Transverse colon (tissue), 4 donors: ENCODE results near the gene ABCG8. TPM values are rescaled to one million over a fixed set of nuclear protein-coding genes. Genes with fewer than 3 reads are reported as not detected.
A peak's percentile ranks its signal among the peaks of the same experiment; 100 is the strongest.

Source experiments
- DNase-seq: peaks from one replicate; pipeline ENCODE4 v3.0.0-alpha.2; 2019
- H3K27ac ChIP-seq, 4 donors: fragments of 200-600 bp; sonication (generic); 2 replicates each; pipeline ENCODE4 v1.5.1; 2016 to 2018; ENCODE audit warnings: inconsistent platforms in 4 of 4
- H3K27me3 ChIP-seq: fragments of 200-600 bp; sonication (generic); 2 replicates; pipeline ENCODE4 v1.5.1; 2017; ENCODE audit warnings: inconsistent platforms
- H3K36me3 ChIP-seq, 4 donors: fragments of 200-600 bp; sonication (generic); 2 replicates each; pipeline ENCODE4 v1.5.1; 2017 to 2019; ENCODE audit warnings: inconsistent platforms in 4 of 4
- H3K4me1 ChIP-seq, 4 donors: fragments of 200-600 bp; sonication (generic); 2 replicates each; pipeline ENCODE4 v1.5.1; 2017 to 2020; ENCODE audit warnings: inconsistent platforms in 4 of 4
- H3K4me3 ChIP-seq, 4 donors: fragments of 200-600 bp; sonication (generic); 1 replicate in 1 of 4; 2 replicates in 3 of 4; pipeline versions ENCODE4 v1.5.1 to v1.6.1; 2017 to 2019; ENCODE audit warnings: inconsistent platforms in 4 of 4
- H3K9me3 ChIP-seq, 2 donors: fragments of 200-600 bp; sonication (generic); 2 replicates each; pipeline ENCODE4 v1.5.1; 2017 to 2019; ENCODE audit warnings: inconsistent platforms in 2 of 2
- CTCF ChIP-seq, 5 experiments: fragments of 200-600 bp in 3 of 5; fragments of 450-650 bp in 2 of 5; sonication (generic) in 3 of 5; IDR thresholded peaks; 1 replicate in 2 of 5; 2 replicates in 3 of 5; pipeline ENCODE4 v1.5.1; 2016 to 2017; ENCODE audit warnings: antibody characterized with exemption in 5 of 5, inconsistent platforms in 3 of 5, mild to moderate bottlenecking in 2 of 5, moderate library complexity in 1 of 5
- EP300 ChIP-seq: sonication (generic); formaldehyde crosslinking; IDR thresholded peaks from one replicate; pipeline ENCODE4 v1.6.1; 2017; ENCODE audit warnings: antibody characterized with exemption, low read depth
- POLR2A ChIP-seq: fragments of 450-650 bp; IDR thresholded peaks from one replicate; pipeline ENCODE4 v1.6.1; 2016; ENCODE audit warnings: antibody characterized with exemption, mild to moderate bottlenecking, moderate library complexity
- POLR2AphosphoS5 ChIP-seq, 3 donors: sonication (generic); formaldehyde crosslinking; IDR thresholded peaks; one replicate each; pipeline ENCODE4 v1.6.1; 2016; ENCODE audit warnings: antibody characterized with exemption in 3 of 3
- WGBS, 2 donors: methylation state at CpG; one replicate each; pipeline ENCODE4 v1.1.5; 2018; ENCODE audit warnings: low coverage in 1 of 2; 5-methylcytosine and 5-hydroxymethylcytosine counted together
- in situ Hi-C, 4 donors: fragments of 200-750 bp; cut with MboI; loops; one replicate each; pipeline versions ENCODE4 v1.15.0 to v1.15.1; 2017; ENCODE audit warnings: low sequenced_read_pairs in 3 of 4, low pct_ligation_motif_present in 1 of 4, low pct_unique_long_range_greater_than_20kb in 1 of 4
- intact Hi-C: fragments of 100-400 bp; cut with DNase I; formaldehyde crosslinking; loops from one replicate; pipeline ENCODE4 v1.15.1; 2023; ENCODE audit warnings: low total_unique reads
- total RNA-seq, 4 donors: library from RNA; depleted of rRNA; stranded (reverse); fragments of >200 nt; gene quantifications; one replicate each; pipeline ENCODE4 v1.1.0, GENCODE V29; 2016

The ABCG8 gene
- total RNA-seq, 4 donors from 2014 or later: 0.41 TPM; not detected in 3

- in situ Hi-C loops (no loop called here), intact Hi-C loops (no loop called here)
- 93 to 94% methylated on average over 6 to 9 of the region's 9 CpGs for WGBS, 2 donors
- H3K36me3 ChIP-seq: no peaks in the 10 kb centered on the region
- DNase-seq: no peak
- no peaks in the 10 kb centered on the region for H3K9me3 ChIP-seq
- no peak overlapping the region for H3K27ac ChIP-seq
- no peaks in the 10 kb centered on the region for H3K27me3 ChIP-seq
- TF ChIP-seq CTCF (IDR thresholded peaks at IDR 0.05) (no peak), EP300 (no peak)
- H3K4me1 ChIP-seq: peaks cover 0 to 4% (median 0%) of the 10 kb centered on the region in 4 donors
- H3K4me3 ChIP-seq: no peak overlapping the region
Measured at GRCh38 chr2:43794956-43795355, 43.8 kb upstream of the ABCG8 start.

GRCh38 chr2:43796206-43796605 lies 42.6 kb upstream of the ABCG8 start:
- H3K9me3 ChIP-seq: no peaks in the 10 kb centered on the region
- in situ Hi-C loops: no loop called here
- WGBS, 2 donors: 64 to 70% methylated on average over 1 of the region's 1 CpG
- intact Hi-C loops: no loop called here
- no peaks in the 10 kb centered on the region for H3K4me1 ChIP-seq
- DNase-seq: no peak
- H3K27ac ChIP-seq: no peak overlapping the region
- no peak overlapping the region for H3K4me3 ChIP-seq
- no peaks in the 10 kb centered on the region for H3K27me3 ChIP-seq
- TF ChIP-seq CTCF (IDR thresholded peaks at IDR 0.05) (no peak), POLR2A (no peak), POLR2AphosphoS5 (IDR thresholded peaks at IDR 0.05) (no peak), EP300 (no peak)
- no peaks in the 10 kb centered on the region for H3K36me3 ChIP-seq

GRCh38 chr2:43798300-43798699 lies 40.5 kb upstream of the ABCG8 start:
- H3K36me3 ChIP-seq: no peaks in the 10 kb centered on the region

GRCh38 chr2:43800894-43801293 lies 37.9 kb upstream of the ABCG8 start:
- no peak overlapping the region for H3K27ac ChIP-seq

More at GRCh38 chr2:43798300-43798699, 40.5 kb upstream of the ABCG8 start:
- intact Hi-C loops (no loop called here), in situ Hi-C loops (no loop called here)
- DNase-seq: no peak
- H3K4me3 ChIP-seq: no peak overlapping the region
- no peak overlapping the region for H3K27ac ChIP-seq
- TF ChIP-seq EP300: no peak
- TF ChIP-seq CTCF (IDR thresholded peaks at IDR 0.05): peak in 4 of 5 experiments; percentile 12 to 39 (median 22)
- no peak for TF ChIP-seq POLR2A
- no peak for TF ChIP-seq POLR2AphosphoS5 (IDR thresholded peaks at IDR 0.05)
- 62 to 82% methylated on average over 3 to 4 of the region's 4 CpGs for WGBS, 2 donors
- H3K4me1 ChIP-seq: no peaks in the 10 kb centered on the region
- H3K27me3 ChIP-seq: no peaks in the 10 kb centered on the region
- H3K9me3 ChIP-seq: no peaks in the 10 kb centered on the region

More at GRCh38 chr2:43800894-43801293, 37.9 kb upstream of the ABCG8 start:
- no peak for DNase-seq
- Histone ChIP-seq H3K4me3 (no peak overlapping the region), H3K36me3 (peaks cover 0 to 9% (median 1%) of the 10 kb centered on the region in 4 donors), H3K4me1 (no peaks in the 10 kb centered on the region), H3K9me3 (no peaks in the 10 kb centered on the region), H3K27me3 (no peaks in the 10 kb centered on the region)
- in situ Hi-C loops: no loop called here
- TF ChIP-seq POLR2AphosphoS5 (IDR thresholded peaks at IDR 0.05) (no peak), CTCF (IDR thresholded peaks at IDR 0.05) (no peak), POLR2A (no peak)
- intact Hi-C loops: no loop called here
